ENCODE data around the gene PRPF6. TPM values are rescaled to one million over a fixed set of nuclear protein-coding genes. Genes with fewer than 3 reads are reported as not detected.

The PRPF6 gene
- polyA plus RNA-seq, 1 donor from 2014 or later, result 91.9 TPM

GRCh38 chr20:63951398-63952209, 29.3 kb upstream of the PRPF6 start:
- Histone ChIP-seq H3K9me2 (ENCODE audit: insufficient read depth, low read length) (no peaks in the 10 kb centered on the region), H3K4me2 (ENCODE audit: low read length) (no peak overlapping the region), H3K4me3 (ENCODE audit: low read length) (no peak overlapping the region), H4K20me1 (ENCODE audit: insufficient read depth) (no peaks in the 10 kb centered on the region), H3K9ac (ENCODE audit: low read length) (peak overlapping the region; percentile 16), H3K9me3 (ENCODE audit: low read length) (no peaks in the 10 kb centered on the region), H3K79me2 (replicated peaks; ENCODE audit: insufficient read depth, low read length) (peaks cover 62% of the 10 kb centered on the region), H3K36me3 (ENCODE audit: insufficient read depth, low read length) (no peaks in the 10 kb centered on the region), H2AFZ (ENCODE audit: low read depth, low read length) (no peak overlapping the region), H3K27ac (ENCODE audit: low read length) (no peak overlapping the region), H3K27me3 (ENCODE audit: insufficient read depth, low read depth, low read length) (no peaks in the 10 kb centered on the region), H3F3A (ENCODE audit: insufficient read depth, low read length, poor library complexity, severe bottlenecking) (no peaks in the 10 kb centered on the region)
- TF ChIP-seq RAD21 (conservative IDR thresholded peaks at IDR 0.05) (no peak), POLR2AphosphoS5 (IDR thresholded peaks at IDR 0.05) (no peak), EP300 (conservative IDR thresholded peaks at IDR 0.05; ENCODE audit: poor library complexity, severe bottlenecking) (no peak), CTCF (IDR thresholded peaks at IDR 0.05; ENCODE audit: poor library complexity, severe bottlenecking) (no peak), EZH2 (IDR thresholded peaks at IDR 0.05; ENCODE audit: borderline replicate concordance, insufficient read depth, low read length, poor library complexity, severe bottlenecking) (no peak), REST (IDR thresholded peaks at IDR 0.05; ENCODE audit: borderline replicate concordance) (no peak), MXI1 (conservative IDR thresholded peaks at IDR 0.05; ENCODE audit: poor library complexity, severe bottlenecking) (no peak), SMC3 (conservative IDR thresholded peaks at IDR 0.05; ENCODE audit: poor library complexity) (no peak), TAF1 (IDR thresholded peaks at IDR 0.05; ENCODE audit: low read depth) (no peak)

GRCh38 chr20:63952210-63952535, 28.8 kb upstream of the PRPF6 start:
- H4K20me1 ChIP-seq (ENCODE audit: insufficient read depth), result no peaks in the 10 kb centered on the region
- H3K27ac ChIP-seq (ENCODE audit: low read length), result no peak overlapping the region
- H3K27me3 ChIP-seq (ENCODE audit: insufficient read depth, low read depth, low read length), result no peaks in the 10 kb centered on the region
- H3K4me3 ChIP-seq (ENCODE audit: low read length), result no peak overlapping the region
- H3K4me2 ChIP-seq (ENCODE audit: low read length), result no peak overlapping the region
- no peaks in the 10 kb centered on the region for H3K9me2 ChIP-seq (ENCODE audit: insufficient read depth, low read length)
- no peaks in the 10 kb centered on the region for H3K9me3 ChIP-seq (ENCODE audit: low read length)
- peaks cover 62% of the 10 kb centered on the region for H3K79me2 ChIP-seq (replicated peaks; ENCODE audit: insufficient read depth, low read length)
- no peaks in the 10 kb centered on the region for H3K36me3 ChIP-seq (ENCODE audit: insufficient read depth, low read length)
- H3K9ac ChIP-seq (ENCODE audit: low read length), result peak overlapping the region; percentile 20
- TF ChIP-seq EZH2 (IDR thresholded peaks at IDR 0.05; ENCODE audit: borderline replicate concordance, insufficient read depth, low read length, poor library complexity, severe bottlenecking) (no peak), EP300 (conservative IDR thresholded peaks at IDR 0.05; ENCODE audit: poor library complexity, severe bottlenecking) (no peak), RAD21 (conservative IDR thresholded peaks at IDR 0.05) (no peak)
- H2AFZ ChIP-seq (ENCODE audit: low read depth, low read length), result no peak overlapping the region
- H3F3A ChIP-seq (ENCODE audit: insufficient read depth, low read length, poor library complexity, severe bottlenecking), result no peaks in the 10 kb centered on the region
